ENCODE data around the gene ANKS1A. TPM values are rescaled to one million over a fixed set of nuclear protein-coding genes. Genes with fewer than 3 reads are reported as not detected.
A peak's percentile ranks its signal among the peaks of the same experiment; 100 is the strongest.

ANKS1A gene
- polyA plus RNA-seq, 3 donors, result 36.4 to 53.5 (median 45.4) TPM

- DNase-seq (ENCODE audit: extremely low read depth in 1 of 11, low read depth in 9 of 11, low spot score in 4 of 11), result no peak
Observed at GRCh38 chr6:35028781-35029769, 140.0 kb downstream of the ANKS1A start.

GRCh38 chr6:35030099-35030498 lies 141.0 kb downstream of the ANKS1A start:
- DNase-seq (ENCODE audit: extremely low read depth in 1 of 11, low read depth in 9 of 11, low spot score in 4 of 11), result no peak

DNA sequence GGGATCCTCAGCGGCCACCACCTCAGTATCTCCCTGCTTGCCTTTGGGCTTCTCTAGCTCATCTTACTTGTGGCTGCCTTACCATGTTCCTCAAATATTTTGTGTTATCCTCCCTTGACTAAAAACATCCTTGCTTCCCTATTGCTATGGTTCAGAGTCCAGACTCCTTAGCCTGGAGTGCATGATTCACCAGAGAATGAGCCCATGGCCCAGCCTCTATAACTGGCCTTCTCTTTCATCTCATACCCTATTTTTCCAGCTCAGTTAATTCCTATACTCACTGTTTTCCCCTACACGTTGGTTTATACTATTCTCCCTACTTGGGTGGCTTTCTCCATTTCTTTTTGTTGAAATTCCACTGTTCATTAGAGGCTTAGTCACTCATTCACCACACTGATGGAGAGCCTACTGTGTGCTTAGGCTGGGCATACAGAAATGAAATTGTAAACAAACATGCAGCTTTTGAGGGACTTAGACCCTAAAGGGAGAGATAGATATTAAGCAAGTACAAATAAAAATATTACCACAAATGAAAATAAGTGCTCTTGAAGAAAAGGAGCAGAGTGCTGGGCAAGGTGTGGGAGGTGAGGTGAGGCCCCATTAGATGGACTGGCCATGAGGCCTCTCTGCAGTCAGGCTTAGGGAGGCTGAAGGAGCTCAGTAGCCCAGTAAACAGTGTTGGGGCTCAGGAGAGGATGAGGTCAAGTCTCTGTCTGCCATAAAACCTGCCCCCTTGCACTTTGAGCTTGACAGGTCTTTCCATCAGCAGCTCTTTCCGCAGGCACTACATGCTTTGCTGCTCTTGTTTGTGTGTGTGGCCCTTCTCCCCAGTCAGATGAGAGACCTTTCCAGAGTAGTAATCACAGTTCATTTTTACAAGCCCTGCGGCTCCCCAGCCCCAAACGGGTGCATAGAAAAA lies 142.8 kb downstream of the ANKS1A start:
- DNase-seq (ENCODE audit: extremely low read depth in 1 of 11, low read depth in 9 of 11, low spot score in 4 of 11), result no peak

GRCh38 chr6:35033683-35034082 lies 144.6 kb downstream of the ANKS1A start:
- no peak for DNase-seq (ENCODE audit: extremely low read depth in 1 of 11, low read depth in 9 of 11, low spot score in 4 of 11)

DNA sequence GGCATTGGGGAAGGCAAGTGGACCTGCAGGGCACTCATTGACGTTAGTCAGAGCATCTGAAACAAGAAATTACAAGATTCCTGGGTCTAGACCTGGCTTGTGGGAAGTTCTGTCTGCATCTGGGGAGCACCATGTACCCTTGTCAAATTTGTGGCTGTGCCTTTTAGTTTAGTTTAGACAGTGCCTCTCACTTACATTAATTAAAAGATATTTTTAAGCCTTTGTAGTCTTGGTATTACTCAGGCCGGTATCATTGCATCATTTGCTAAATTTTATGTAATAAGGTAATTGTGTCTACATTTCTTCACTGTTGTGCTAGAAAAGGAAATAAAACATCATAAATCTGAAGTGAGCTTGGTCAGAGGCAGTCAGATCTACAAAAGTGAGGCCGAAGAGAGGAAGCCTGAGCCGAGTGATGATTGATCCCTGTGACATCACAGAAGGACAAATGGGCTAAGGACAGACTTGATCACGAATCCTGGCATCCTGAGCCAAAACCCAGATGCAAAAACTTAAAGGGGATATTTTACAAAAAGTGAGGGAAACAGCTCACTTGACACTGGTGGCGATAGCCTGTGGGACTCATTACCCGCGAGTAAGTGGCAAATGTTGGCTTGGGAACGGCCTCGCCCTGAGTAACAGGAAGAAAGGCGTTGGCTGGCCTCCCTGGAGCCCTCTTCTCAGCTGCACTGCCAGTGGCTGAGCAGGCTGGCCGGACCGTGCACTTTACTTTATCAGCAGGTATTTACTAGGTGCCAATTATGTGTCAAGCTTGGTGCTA lies 145.5 kb downstream of the ANKS1A start:
- DNase-seq (ENCODE audit: extremely low read depth in 1 of 11, low read depth in 9 of 11, low spot score in 4 of 11), result no peak

DNA sequence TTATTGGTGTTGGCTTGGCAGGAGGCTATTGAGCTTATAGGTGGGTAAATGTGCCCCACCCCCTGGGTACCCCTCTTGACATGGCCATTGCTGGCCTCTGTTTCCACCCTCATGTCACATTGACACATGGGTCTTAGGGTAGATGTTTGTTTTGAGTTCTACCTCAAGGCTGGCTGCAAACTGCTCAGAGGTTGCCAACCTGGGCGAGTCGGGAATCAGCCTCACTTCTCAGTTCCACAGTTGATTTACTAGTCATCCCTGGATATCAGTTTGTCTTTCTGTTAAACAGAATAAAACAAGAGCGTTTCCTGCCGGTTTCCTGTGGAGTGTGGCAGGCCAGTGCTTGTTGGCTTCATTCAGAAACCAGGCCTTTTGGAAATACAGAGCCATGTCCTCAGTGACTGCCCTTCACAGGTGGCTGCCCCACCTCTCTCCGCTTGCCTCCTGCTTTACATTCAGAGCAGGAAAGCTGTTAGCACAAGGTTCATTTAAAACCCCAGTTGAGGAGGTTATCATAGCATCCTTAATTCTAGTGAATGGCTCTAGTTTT lies 146.5 kb downstream of the ANKS1A start:
- DNase-seq (ENCODE audit: extremely low read depth in 1 of 11, low read depth in 9 of 11, low spot score in 4 of 11), result no peak

DNA sequence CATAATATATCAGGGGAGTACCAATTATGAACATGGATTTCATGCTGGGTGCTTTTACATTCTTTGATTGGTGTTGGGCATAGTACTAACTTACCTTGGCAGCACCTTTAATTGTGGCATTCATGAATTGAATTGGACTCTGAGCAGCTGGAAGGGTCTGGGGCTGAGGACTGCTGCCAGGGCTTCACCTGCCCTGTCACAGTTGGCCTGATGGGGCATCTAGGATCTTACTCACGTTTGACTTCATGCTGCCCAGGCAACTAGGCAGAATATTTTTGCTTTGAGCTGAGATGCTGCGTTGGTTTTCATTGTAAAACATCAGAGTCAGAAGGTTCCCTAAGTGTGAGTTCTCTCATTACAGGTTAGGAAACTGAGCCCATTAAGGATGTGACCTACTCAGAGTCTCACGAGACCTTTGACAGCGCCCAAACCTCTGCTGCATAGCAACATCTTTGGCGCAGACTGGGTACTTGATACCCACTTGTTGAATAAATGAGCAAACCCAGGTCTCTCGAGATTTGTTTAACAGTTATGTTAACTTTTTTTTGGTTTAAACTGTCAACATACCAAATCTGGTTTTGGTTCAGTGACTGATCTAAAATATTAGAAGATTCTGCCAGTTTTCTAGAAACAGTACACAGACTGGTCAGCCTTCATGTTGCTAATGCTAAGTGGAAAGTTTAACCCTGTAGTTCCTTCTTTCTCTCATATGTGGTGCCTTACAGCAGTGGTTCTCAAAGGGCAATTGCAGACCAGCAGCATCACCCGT lies 147.2 kb downstream of the ANKS1A start:
- DNase-seq (ENCODE audit: extremely low read depth in 1 of 11, low read depth in 9 of 11, low spot score in 4 of 11), result no peak

DNA sequence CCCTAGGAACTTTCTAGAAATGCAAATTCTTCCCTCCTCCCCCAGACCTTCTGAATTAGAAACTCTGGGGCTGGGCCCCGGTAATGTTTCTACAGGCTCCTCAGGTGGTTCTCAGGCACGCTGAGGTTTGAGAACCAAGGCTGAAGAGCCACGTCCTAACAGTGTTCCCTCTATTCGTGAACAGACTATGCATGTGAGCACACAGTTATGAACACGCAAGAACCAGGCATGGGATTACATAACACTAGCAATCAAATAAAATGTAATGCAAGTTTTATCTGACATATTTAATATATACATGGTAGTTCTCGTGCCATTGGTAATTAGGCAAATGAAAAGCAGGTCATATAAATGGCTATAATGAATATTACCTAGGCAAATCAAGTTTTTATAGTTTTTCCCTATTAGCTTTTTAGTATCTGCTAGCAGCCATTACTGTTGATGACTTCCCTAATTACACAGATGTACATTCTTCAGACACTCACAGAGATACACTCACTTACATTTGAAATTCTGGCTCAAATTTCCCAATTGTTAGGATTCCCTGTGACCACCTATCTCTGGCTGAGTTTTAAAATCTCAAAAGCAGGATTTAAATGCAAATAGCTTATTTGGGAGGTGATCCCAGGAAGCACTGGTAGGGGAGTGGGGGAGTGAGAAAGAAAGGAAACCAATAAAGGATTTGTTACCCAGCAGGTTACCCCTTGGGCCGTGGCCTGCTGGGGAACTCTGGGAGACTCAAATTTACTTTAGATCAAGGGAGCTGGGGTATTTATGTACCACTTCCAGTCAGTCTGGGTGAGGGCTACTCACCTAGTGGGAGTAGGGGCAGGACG lies 148.0 kb downstream of the ANKS1A start:
- DNase-seq (ENCODE audit: extremely low read depth in 1 of 11, low read depth in 9 of 11, low spot score in 4 of 11), result no peak

DNA sequence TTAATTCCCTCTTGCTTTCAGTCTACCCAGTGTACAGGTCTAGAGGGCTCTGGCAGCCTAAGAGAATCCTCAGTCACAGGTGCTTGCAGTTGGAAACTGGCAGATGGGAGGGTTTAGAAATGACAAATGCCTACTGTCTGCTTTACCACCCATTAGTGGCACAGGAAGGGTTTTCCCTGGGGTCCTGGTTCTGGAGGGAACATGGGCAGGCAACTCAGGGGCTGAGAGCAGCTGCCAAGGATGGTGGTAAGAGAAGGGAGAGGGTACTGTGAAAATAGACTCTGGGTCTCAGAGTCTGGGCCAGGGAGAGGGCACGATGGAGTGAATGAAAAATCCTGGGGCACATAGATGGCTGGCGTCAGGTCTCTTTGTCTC lies 148.6 kb downstream of the ANKS1A start:
- DNase-seq (ENCODE audit: extremely low read depth in 1 of 11, low read depth in 9 of 11, low spot score in 4 of 11), result no peak

DNA sequence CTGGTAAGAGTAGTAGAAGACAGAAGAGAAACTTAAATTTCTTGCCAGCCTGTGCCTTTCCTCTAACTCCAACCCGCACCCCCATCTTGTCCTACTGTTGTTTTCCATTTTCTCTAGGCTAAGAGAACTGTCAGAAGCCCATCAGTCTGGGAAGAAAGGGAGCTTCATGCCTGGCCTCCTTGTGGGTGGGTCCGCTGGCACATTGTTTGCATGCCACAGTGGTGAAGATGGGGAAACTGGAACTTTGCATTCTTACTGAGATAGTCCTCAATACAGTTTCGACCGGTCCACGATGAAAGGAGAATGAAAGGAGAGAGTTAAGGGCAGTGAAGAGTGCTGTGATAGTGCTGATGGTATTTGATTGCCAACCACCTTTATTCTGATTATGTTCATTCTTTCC lies 149.0 kb downstream of the ANKS1A start:
- DNase-seq (ENCODE audit: extremely low read depth in 1 of 11, low read depth in 9 of 11, low spot score in 4 of 11), result no peak

GRCh38 chr6:35040398-35040797 lies 151.3 kb downstream of the ANKS1A start:
- no peak for DNase-seq (ENCODE audit: extremely low read depth in 1 of 11, low read depth in 9 of 11, low spot score in 4 of 11)

DNA sequence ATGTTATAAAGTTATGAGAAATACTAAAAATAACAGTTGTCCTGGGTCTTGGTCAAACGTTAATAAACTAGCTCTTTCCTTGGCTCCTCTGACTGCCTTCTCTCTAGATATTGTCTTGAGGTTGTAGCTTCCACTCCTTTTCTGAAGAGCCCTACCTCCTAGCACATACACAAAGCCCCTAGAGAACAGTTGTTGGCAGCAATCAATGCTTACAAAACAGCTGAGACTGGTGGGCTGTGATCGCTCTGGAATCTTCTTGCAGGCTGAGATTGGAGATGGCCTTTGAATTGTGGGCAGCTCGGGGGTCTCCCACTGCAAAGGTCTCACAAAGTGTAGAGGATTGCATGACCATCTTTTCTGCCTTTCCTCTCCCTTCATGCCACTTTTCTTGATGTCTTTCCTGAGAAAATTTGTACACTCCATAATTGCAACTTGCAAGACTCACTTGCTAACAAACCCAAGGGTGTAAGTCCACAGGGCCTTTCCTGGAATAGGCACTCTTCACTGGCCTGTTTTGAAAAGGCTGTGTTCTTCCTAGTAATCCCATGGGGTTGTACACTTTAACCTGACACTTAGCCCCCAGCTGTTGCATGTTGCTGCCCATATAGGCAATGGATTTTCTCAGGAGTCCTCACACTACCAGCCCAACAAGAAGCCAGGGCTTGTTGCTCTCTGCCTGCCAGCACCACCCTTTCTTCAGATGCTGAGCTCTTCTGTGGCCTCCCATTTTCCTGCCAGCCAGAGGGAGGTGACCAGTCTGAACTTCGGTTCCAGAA lies 152.2 kb downstream of the ANKS1A start:
- DNase-seq (ENCODE audit: extremely low read depth in 1 of 11, low read depth in 9 of 11, low spot score in 4 of 11), result no peak

DNA sequence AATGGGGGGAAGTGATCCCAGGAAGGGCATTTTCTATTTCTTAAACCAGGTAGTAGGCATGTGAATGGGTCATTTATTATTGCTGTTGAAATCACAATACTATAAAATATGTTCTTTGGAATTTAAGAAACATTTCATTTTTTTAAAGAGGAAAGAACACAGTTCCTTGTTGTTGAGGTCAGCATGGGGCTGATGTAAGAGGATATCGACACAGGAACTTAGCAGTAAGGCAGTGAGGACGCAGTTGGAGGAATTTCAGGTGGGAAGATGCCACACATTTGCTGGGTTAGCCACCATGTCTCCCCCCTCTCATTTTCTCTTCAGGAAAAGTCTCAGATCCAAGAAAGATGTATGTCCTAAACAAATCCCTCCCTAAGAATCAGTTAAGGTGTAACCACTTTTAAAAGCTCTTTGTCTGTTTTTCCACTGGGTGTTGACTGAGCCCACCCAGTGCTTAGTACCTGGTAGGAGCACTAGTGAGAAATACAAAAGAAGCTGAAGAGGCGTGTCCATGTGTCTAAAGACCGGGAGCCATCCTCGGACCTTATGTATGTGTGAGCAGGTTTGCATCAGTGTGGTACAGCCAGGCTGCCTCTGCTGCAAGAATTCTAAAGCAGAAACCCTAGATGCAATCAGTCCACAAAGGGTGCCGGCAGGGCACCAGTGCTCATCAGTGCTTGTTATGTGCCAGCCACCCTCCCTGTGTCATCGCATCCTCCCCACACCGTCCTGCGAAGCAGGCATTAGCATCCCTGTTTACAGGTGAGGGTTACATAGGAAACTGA lies 153.2 kb downstream of the ANKS1A start:
- DNase-seq (ENCODE audit: extremely low read depth in 1 of 11, low read depth in 9 of 11, low spot score in 4 of 11), result no peak

DNA sequence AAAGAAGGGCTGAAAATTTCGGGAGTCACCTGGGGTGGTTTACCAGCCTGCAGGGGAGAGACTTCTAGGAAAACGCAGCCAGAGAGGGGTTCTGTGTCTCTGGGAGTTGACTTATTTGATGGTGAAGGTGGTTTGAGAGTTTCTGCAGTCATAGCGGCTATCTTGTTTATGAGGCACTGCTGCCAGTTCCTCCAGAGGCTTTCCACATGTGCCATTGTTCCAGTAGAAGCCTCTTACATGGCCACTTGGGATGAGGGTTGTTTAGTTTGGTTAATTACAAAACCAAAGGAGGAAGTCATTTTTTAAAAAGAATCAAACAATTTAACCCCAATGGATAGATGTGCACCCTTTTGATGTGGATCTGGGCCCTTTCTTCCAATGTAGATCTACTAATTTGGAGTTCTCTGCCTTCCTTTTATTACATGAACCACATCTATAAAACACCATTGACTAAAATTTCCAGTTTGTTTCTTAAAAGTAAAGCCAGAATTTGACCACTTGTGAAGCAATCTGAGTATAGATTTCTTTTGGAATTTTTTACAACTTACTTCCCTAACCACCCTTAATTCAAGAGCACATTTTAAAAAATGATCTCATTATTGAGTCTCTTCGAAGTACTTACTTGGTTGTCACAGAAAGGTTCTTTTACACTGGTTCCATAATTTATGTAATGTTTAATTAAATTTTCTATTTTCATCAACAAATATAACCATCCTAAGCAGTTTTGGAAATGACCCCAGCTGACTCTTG lies 154.5 kb downstream of the ANKS1A start:
- DNase-seq (ENCODE audit: extremely low read depth in 1 of 11, low read depth in 9 of 11, low spot score in 4 of 11), result no peak

DNA sequence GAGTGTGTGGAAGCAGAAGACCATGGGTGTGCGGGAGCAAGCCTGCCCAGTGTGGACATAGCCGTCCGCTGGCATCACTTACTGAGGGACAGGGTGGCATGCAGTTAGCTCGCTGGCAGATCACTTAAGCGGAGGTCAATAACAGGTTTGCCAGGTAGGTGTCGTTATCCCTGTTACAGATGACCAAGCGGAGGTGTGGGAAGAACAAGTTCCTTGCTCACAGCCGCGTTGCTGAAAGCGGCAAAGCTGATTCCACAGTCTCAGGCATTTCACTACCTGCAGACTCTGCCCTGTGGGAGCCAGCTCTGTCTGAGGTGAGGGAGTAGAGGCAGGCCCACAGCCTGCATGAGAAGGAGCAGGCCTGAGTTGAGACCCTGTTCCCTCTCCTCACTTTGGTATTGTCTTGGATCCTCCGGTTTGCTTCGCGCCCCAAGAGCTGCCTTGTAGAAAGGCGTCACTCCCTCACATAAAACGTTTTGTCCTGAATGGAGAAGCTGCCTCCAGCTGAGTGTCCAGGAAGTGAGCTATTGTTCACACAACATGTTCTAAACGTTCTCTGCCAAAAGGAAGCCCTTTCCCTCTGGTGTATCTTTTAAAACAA lies 155.2 kb downstream of the ANKS1A start:
- DNase-seq (ENCODE audit: extremely low read depth in 1 of 11, low read depth in 9 of 11, low spot score in 4 of 11), result peak in 1 of 11 donors; percentile 28
